NCI-H774 (cell line): ENCODE results near the gene PAAF1.
"Not testable (repeated sequence)": the region's sequence is repeated elsewhere in the genome, so short reads cannot be mapped to it uniquely, and the experiment has no call there.

Experiments
- DNase-seq: peaks from one replicate; lab custom pipeline; 2025; lab: John Stamatoyannopoulos, UW

The PAAF1 gene, protein sequence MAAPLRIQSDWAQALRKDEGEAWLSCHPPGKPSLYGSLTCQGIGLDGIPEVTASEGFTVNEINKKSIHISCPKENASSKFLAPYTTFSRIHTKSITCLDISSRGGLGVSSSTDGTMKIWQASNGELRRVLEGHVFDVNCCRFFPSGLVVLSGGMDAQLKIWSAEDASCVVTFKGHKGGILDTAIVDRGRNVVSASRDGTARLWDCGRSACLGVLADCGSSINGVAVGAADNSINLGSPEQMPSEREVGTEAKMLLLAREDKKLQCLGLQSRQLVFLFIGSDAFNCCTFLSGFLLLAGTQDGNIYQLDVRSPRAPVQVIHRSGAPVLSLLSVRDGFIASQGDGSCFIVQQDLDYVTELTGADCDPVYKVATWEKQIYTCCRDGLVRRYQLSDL

DNA sequence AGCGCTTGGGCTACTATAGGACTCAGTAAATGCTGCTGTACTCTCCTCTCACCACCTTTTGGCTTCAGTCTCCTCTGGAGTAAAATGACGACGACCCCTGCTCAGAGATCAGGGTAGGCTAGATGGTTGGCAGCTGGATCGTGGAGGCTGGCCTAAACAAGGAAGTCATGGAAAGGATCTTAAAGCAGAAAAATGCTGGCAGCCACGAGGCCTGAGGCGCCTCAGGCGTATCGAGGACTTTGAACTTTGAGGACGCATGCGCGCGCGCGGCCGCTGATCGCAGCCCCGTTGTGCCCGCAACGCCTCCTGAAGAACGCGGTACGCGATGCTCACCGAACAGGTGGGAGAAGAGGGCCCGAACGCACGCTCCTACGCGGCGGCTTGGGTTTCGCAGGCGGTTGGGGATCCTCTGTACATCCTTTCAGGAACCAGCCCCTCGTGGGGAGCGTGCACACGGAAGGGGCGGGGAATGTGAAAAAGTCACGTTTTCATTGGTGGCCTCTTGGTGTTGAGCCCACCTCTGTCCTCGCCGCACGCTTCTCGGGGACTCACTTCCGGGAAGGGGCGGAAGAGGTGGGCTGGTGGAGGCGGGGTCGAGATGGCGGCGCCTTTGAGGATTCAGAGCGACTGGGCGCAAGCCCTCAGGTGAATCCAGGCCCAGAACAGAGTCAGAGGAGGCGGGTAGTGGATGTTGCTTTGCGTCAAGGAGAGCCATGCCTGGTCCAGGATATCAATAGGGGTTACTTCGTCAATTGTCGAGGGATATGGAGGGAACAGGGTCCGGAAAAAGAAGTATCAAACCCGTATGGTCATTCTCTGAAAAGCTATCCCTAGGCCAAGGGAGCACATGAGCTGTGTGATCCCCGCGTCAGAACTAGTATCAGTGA, at the start of gene PAAF1, which contains the start of gene COA4:
TSS of gene PAAF1 (plus strand) at position 576 of the 887 bp plus-strand sequence. CDS start at position 599, 23 bp downstream.
TSS of gene COA4 (minus strand) at position 423 of the 887 bp plus-strand sequence. CDS start 3,468 bp downstream, outside the sequence.
- peak; percentile 98 for DNase-seq

DNA sequence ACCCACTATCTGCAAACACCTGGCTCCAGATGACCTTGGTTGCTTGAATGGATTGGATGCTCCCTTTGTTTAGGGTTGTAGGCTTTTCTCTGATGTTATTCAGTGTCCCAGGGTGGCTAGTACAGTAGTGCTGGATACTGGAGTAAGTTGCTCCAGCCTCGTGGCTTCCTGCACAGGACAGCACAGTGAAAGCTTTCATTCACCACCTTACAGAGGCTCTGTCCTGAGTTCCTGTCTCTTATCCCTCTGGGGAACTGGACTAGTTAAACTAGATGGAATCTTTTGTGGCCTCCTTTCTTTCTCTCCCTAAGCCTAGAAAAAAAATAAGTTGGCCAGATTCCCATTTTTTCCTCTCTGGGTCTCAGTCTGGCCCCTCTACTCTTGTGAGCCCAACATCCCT, 46.5 kb upstream of the PAAF1 start:
- no peak for DNase-seq

DNA sequence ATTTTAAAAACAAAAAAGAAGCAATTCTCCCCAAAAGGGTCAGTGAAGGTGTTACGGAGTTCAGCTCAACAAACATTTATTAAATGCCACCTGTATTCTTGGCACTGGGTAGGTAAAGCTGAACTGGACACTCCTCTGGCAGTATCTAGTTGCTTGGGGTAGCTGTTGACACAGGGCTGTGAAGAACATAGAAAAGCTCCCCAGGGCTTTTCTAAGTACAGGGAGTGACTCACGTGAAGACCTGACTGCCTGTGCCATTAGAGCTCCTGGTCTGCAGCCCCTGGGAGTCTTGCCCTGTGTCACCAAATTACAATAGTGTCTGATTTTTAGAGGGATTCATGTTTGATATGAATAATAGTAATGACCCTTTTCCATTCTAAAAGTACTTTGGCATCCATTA, 43.7 kb upstream of the PAAF1 start:
- DNase-seq = no peak

DNA sequence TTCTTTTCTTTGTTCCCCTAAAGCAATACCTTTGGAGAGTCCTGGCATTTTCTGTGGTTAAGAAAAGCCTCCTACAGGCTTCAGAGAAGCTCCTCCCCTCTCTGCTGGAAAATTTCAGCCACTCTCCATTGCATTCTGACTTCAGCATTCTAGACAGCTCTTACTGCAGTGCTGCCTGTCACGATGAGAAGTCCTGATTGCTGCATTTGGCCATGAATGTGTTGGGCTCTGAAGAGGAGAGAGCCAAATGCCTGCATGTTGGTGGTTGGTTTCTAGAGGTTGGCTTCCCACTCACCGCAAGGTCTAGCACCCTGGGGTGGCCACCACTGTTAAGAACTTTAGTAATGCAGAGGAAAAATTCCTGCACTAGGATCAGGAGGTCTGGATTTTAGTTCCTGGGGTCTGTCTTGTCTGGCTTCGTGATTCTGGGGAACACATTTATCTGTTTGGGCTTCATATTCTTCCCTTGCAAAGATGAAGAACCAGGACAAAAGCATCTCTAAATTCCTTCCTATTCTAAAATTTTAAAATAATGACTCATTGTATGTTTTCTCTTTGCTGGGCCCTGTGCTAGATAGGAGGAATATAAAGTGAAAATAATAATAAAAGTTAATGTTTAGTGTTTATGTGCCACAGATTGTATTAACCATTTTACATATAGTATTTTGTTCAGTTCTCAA, 38.2 kb upstream of the PAAF1 start:
- no peak for DNase-seq

DNA sequence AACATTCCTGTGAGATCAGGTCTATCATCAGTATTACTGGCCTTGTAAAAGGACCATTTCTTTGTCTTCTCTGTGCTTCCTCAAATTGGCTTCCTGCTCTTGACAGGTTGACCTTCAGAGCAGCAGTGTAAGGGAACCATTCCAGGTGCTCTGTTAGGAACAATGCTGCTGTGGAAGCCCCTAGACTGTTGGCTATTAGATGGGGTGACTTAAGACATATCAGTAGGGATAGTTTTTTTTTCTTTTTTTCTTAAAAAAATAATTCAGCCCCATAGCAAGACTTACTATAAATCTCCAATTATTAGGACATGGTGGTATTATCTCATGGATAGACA, 37.7 kb upstream of the PAAF1 start:
- no peak for DNase-seq

DNA sequence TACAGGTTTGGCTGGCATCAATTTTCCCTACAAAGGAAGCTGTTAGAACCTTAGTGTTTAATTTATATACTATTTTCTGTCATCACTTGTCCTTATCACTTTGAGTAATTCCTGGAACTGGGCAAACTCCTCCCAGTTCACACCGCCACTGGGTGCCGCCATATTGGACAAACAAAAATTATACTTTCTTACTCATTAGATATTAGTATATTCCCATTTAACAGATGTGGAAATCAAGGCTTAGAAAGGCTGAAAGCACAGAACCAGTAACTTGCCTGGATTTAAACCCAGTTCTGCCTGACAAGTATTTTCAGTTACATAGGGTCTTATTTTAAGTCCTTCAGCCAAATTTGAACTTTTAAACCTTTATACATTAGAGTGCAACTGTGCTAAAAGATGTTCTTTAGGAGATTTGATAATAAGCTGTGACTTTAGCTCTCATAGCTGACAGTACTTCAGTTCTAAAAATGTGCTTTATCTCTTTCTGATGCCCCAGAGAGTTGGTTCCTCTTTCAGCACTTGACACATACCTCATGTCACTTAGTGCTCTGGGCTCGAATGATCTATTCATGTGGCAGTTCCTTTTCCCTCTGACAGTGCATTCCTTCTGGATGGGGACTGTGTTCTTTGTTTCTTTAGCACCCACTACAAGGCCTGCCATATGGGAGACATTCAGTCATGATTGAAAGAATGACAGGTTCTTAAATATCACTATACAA, 25.6 kb upstream of the PAAF1 start:
- no peak for DNase-seq

DNA sequence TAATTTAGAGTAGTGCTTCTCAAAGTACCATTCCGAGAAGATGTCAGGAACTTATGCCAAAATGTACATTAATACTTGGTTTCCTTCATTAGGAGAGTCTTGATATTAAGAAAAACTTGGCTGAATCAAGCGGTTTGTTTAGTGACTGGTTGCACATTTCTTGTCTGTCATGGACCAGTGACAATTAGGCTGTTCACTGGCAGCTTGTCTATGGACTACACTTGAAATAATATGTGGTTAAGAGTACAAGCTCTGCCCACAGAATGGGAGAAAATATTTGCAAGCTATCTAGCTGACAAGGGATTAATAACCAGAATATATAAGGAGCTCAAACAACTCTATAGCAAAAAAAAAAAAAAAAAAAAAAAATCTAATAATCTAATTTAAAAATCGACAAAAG, 24.8 kb upstream of the PAAF1 start:
- DNase-seq = no peak

DNA sequence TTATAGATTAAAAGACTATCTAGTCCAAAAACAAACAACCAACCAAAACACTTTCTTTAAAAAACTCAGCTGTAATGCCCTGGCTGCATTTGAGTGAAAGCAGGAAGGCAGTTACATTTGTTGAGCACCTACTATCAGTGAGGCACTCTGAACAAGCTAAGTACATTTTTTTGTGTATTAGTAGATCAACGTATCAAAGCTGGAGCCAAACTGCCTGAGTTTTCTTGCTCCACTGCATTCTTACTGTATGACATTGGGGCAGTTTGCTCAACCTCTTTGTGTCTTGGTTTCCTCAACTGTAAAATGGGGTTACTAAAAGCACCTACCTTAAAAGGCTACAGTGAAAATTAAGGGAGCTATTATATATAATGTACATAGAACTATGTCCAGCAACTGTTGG, 22.1 kb upstream of the PAAF1 start:
- DNase-seq = no peak

DNA sequence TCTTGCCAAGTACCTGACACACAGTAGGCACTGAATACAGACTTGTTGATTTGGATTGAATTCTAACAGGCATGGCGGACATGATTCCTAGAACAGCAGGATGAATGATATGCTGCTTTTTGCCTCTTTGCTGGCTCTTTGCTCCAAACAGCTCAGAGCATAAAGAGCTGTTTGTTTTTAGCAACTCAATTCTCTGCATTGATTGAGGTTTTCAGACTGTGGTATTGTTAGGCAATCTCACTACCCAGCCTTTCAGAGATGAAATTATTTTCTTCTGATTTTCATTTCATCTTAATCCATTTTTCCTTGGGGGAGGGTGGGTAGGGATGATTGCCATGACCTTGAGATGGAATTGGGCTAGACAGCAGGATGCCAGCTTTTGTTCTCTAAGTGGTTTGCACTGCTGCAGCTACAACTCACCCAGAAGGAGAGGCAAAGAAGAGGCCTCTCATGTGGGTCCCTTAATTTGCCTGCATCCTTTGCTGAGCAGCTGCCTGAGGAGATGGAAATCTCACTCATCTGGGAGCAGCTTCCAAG, 20.7 kb upstream of the PAAF1 start:
- DNase-seq = no peak

DNA sequence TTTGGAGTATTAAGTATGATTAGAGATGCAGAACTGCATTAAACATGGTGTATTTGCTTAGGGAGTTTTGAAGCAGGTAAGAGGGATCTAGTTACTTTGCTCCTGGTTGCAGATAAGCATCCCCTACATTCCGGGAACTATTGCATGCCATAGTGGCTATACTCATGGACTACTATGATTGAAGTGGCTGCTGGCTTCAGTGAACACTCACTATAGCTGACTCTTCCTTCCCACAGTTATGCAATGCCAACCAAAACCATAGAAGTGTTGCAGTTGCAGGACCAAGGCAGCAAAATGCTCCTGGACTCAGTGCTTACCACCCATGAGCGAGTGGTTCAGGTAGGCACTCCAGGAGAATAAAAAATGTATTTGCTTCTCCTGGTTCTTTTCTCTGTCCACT, 17.1 kb upstream of the PAAF1 start:
- no peak for DNase-seq

DNA sequence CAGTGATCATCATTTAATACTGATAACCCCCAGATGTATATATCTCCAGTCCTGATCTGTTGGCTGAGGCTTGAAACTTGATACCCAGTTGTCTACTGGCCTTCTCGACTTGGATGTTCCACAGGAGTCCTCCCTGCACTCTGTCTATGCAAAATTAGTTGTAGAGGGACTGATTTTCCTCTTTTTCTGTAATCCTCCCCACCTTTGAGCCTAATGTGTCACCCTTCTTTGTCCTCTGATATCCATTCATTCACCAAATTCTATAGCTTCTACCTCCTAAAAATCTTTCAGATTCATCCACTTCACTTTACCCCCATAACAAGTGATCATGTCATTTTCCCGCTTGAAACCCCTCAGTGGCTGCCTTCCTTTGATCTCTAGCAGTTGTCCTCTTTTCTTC, 16.6 kb upstream of the PAAF1 start:
- DNase-seq = no peak

DNA sequence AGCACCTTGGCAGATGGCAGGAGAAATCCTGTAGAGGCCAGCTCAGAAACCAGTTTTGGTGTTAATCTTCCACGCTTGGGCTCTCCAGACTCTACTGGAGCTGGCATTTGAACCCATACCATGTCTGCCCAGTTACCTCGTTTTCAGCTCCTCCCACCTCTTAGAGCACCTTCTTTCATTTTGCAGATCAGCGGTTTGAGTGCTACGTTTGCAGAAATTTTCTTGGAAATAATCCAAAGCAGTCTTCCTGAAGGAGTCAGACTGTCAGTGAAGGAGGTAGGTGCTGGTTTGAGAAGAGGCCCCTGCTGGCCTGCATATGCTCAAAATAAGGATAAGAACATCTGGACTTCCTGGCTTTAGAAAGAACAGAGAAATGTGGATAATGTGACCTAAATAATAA, 13.8 kb upstream of the PAAF1 start:
- DNase-seq = no peak

DNA sequence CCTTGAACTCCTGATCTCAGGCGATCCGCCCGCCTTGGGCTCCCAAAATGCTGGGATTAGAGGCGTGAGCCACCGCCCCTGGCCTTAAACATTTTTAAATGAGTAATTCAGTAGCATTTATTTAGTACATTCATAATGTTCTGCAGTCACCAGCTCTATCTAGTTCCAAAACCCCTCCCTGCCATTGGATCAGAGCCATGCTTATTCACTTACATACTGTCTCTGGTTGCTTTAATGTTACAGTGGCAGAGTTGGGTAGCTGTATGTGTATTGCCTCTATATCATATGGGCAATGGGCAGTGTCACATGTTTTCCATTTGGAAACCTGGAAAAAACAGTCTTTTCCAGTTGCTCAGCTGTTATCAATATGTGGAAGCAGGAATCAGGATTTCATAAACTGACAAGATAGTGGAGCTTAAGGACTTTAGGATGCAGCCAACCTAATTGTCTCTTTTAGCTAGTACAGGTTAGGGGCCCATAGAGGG, 10.7 kb upstream of the PAAF1 start:
- DNase-seq = no peak

DNA sequence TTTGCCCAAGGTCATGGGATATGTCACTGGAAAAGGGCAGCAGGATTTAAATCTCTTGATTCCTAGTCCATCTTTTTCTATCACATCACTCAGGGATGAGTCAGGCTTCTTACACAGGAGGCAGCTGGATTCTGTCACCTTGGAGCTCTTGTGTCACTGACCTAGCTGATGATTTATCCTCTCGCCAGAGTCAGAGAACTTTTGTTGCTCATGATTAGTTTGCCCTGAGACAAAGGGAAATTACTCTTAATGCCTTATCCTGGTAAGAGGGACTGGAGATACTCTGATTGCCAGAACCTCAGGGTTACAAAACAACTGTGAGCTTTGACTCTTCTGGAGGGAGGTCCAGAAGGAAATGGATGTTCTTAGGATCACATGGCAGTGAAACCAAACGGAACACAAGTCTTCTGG, 10.2 kb upstream of the PAAF1 start:
- DNase-seq = no peak

DNA sequence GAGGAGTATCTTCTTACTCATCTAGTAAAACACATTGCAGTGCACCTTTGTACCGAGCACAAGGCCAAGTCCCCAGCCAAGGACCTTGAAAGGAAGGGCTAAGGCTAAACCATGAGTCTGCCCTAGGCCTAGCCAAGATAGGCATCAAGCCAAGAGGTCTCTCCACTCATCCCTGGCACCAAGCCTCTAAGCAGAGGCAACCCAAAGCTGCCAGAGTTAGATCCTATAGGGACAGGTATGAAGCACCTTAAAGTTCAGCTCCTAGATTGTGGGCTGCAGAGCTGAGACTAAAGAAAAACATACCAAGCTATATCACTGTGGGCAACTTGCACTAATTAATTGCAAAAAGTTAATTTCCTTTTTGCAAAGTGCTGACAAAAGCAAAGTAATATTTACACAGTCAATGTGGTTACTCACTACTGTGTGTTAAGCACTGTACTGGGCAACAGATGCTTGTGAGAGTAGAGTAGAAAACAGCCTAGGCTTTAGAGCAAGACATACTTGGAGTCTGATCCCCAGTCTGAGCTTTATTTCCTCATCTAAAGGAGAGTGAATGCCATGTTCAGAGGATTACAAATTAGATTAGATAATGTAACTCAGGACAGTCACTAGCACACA, 7.4 kb upstream of the PAAF1 start:
- DNase-seq = no peak

DNA sequence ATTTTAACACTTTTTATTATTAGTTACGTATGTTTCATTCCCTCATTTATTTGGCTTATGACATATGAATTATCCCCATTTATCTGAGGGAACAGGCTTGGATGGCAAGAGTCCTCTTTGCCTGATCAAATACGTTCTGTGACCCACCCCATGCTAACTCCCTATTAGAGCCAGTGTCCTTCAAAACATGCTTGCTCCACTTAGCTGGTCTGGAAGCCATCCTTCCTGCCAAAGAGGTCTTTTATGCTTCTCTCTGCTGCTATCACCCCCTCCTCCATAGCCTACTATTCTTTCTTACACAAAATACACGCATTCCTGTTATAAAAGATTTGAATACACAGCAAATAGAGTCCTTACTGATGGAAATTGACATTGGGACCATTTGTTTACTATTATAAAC, 6.5 kb upstream of the PAAF1 start:
- DNase-seq = no peak

DNA sequence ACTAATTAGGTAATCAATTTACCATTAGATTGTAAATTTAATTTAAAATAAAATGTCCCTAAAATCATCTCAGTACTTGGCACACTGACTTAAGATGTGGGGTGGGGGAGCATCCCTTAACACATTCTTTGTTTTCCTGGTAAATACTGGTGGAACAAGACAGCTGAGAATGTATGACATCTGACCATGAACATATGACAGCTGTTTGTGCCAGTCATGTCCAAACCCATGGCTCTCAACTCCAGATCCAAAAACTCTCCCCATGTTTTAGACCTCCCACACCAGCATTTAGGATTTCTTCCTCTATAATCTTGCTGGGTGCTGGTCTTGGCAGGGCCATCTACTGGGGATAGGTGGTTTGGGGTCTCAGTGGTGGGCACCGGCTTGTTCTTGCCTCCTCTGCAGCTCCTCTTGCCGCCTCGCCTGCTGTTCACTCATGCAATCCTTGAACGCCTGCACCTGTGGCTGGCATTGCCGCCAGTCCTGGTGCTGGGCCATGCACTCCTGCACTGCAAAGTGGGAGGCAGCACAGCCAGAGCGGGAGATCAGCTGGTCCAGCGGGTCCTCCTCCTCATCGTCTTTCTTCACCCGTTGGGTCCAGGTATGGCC, 3.9 kb upstream of the PAAF1 start:
- DNase-seq = no peak

DNA sequence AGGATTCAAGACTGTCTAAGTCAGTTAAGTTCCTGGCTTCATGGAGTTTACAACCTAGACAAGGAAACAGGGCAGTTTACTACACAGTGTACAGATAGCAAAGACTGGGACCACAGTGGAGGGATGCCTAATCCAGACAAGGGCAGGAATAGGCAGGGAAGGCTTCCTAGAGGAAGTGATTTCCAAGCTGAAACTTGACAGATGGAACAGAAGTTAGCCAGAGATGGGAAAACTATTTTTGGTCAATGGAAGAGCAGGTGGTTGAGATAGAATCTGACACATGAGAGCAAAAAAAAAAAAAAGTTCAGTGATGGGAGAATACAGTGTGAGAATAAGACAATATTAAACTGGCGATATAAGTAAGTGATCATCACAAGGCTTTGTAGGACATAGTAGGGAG, 1.4 kb upstream of the PAAF1 start:
- DNase-seq = no peak

DNA sequence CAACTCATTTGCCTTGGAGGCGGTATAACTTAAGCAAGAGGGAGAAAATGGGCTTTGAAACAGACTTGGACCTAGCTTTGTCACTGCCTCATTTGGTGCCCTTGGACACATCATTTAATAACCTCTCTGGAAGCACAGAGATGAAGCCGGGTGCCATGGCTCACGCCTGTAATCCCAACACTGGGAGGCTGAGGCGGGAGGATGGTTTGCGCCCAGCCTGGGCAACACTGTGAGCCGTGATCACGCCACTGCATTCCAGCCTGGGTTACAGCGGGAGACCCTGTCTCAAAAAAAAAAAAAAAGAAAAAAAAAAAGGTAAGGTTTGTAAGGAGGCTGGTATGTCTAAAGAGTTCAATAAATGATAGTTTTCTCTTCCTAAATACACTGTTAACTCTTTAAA, 959 bp upstream of the PAAF1 start:
- DNase-seq = no peak

DNA sequence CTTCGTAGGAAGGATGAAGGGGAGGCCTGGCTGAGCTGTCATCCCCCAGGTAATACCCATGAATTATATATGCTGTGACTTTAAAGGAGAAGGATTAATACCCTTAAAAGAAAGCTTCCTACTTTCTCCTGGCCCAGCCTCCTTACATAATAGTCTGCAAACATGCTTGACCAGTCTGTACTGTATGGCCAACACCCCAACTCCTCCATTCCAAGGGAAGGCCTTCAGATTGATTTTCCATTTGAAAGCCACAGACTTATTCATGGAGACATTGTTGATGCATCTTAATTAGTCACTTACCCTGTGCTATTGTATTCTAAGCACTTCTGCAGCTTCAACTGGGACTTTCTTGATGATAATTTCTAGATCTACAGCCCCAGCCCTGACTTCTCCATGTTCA, 2.0 kb downstream of the PAAF1 start:
- no peak for DNase-seq

DNA sequence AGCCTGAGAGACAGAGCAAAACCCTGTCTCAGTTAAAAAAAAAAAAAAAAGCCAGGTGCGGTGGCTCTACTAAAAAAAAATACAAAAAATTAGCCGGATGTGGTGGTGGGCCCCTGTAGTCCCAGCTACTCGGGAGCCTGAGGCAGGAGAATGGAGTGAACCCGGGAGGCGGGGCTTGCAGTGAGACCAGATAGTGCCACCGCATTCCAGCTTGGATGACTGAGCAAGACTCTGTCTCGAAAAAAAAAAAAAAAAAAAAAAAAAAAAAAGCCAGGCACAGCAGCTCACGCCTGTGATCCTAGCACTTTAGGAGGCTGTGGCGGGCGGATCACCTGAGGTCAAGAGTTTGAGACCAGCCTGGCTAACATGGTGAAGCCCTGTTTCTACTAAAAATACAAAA, 3.6 kb downstream of the PAAF1 start:
- not testable (repeated sequence) for DNase-seq
